Activated CD8-positive, alpha-beta T cell treated with anti-CD3 and anti-CD28 coated beads, Interleukin-2, amount 10 ng/mL, durations not matched to agents 7 days and 5 days (primary cell): ENCODE results near the gene MUTYH. TPM values are rescaled to one million over a fixed set of nuclear protein-coding genes. Genes with fewer than 3 reads are reported as not detected.
A peak's percentile ranks its signal among the peaks of the same experiment; 100 is the strongest.

Experiments
- ATAC-seq: fragments of 150-1000 bp; cut with Tn5 transposase; one replicate; pipeline ENCODE4 v1.10.0; 2021; ENCODE audit warnings: moderate library complexity
- CTCF ChIA-PET: fragments of 350-600 bp; sonication (Branson Sonifier 250); formaldehyde crosslinking; loops from one replicate; lab custom pipeline; 2021; ENCODE audit warnings: antibody characterized with exemption; lab: Charles Lee
- POLR2A ChIA-PET: fragments of 350-600 bp; sonication (Branson Sonifier 250); formaldehyde crosslinking; loops from one replicate; lab custom pipeline; 2021; ENCODE audit warnings: antibody characterized with exemption; lab: Charles Lee
- DNase-seq: peaks from one replicate; pipeline ENCODE4 v3.0.0-alpha.2; 2020
- H3K27ac Mint-ChIP-seq: one replicate; pipeline ENCODE4 v1.8.0; 2021; ENCODE audit warnings: mild to moderate bottlenecking, mixed read lengths
- H3K27me3 Mint-ChIP-seq: one replicate; pipeline ENCODE4 v1.8.0; 2021; ENCODE audit warnings: low read depth, mixed read lengths
- H3K36me3 Mint-ChIP-seq: one replicate; pipeline ENCODE4 v1.8.0; 2021; ENCODE audit warnings: low read depth, mixed read lengths
- H3K4me1 Mint-ChIP-seq: one replicate; pipeline ENCODE4 v1.8.0; 2021; ENCODE audit warnings: low read depth, mixed read lengths
- H3K4me3 Mint-ChIP-seq: one replicate; pipeline ENCODE4 v1.8.0; 2021; ENCODE audit warnings: mild to moderate bottlenecking, mixed read lengths
- H3K9me3 Mint-ChIP-seq: one replicate; pipeline ENCODE4 v1.8.0; 2022; ENCODE audit warnings: mixed read lengths; ENCODE audit not compliant: insufficient read depth
- total RNA-seq, 2 experiments: library from RNA; stranded (reverse); gene quantifications; one replicate each; pipeline ENCODE4 v1.2.3, GENCODE V29; 2021

The MUTYH gene
- total RNA-seq, 2 experiments from 2014 or later: 59.8 to 61.8 TPM

DNA sequence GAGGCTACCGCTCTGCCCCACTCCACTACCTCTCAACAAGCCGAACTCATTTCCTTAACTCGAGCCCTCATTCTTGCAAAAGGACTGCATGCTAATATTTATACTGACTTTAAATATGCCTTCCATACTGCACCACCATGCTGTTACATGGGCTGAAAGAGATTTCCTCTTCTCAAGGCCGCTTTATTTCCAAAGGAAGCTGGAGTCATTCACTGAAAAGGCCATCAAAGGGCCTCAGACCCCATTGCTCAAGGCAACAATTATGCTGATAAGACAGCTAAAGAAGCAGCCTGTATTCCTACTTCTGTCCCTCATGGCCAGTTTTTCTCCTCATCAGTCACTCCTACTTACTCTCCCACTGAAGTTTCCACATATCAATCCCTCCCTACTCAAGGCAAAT, 20.5 kb downstream of the MUTYH start:
- H3K4me1 Mint-ChIP-seq: no peaks in the 10 kb centered on the region

GRCh38 chr1:45317166-45317565, 23.1 kb downstream of the MUTYH start:
- no peak overlapping the region for H3K27ac Mint-ChIP-seq
- H3K4me3 Mint-ChIP-seq: no peak overlapping the region
- H3K9me3 Mint-ChIP-seq: no peaks in the 10 kb centered on the region
- DNase-seq (no peak), ATAC-seq (no peak)
- H3K4me1 Mint-ChIP-seq: no peaks in the 10 kb centered on the region
- CTCF ChIA-PET: no interaction called here
- POLR2A ChIA-PET: no interaction called here
- no peaks in the 10 kb centered on the region for H3K36me3 Mint-ChIP-seq
- peaks cover 2% of the 10 kb centered on the region for H3K27me3 Mint-ChIP-seq

More for the DNA sequence above, 20.5 kb downstream of the MUTYH start:
- DNase-seq (no peak), ATAC-seq (no peak)
- Mint-ChIP-seq H3K36me3 (no peaks in the 10 kb centered on the region), H3K27me3 (peaks cover 2% of the 10 kb centered on the region), H3K9me3 (no peaks in the 10 kb centered on the region), H3K4me3 (no peak overlapping the region), H3K27ac (no peak overlapping the region)
- ChIA-PET CTCF (interaction anchor here (1.3 kb wide), 1 partner anchor 174 kb away, joined by 3 read pairs; no protein-coding TSS in a partner anchor), POLR2A (no interaction called here)

- DNase-seq (no peak), ATAC-seq (no peak)
- H3K27me3 Mint-ChIP-seq: no peaks in the 10 kb centered on the region
- H3K27ac Mint-ChIP-seq: no peak overlapping the region
- no peaks in the 10 kb centered on the region for H3K36me3 Mint-ChIP-seq
- H3K4me1 Mint-ChIP-seq: no peaks in the 10 kb centered on the region
- H3K4me3 Mint-ChIP-seq: no peak overlapping the region
- POLR2A ChIA-PET: interaction anchor here (1.4 kb wide), 1 partner anchor 26 kb away, joined by 3 read pairs; the partner anchor contains the start of genes MUTYH and TOE1
- CTCF ChIA-PET: interaction anchor here (1.3 to 1.8 kb wide), 3 partner anchors 10 to 179 kb away, joined by 3 to 5 read pairs (median 5); no protein-coding TSS in a partner anchor
- H3K9me3 Mint-ChIP-seq: no peaks in the 10 kb centered on the region
Measured at GRCh38 chr1:45314266-45314665, 26.0 kb downstream of the MUTYH start.

GRCh38 chr1:45306905-45307304, 33.3 kb downstream of the MUTYH start:
- H3K27ac Mint-ChIP-seq: peak overlapping the region; percentile 31
- ChIA-PET POLR2A (interaction anchor here (0.6 to 5.7 kb wide), 4 partner anchors 30 to 477 kb away, joined by 3 to 60 read pairs (median 7); partner anchors contain the start of genes MUTYH, TOE1 and UROD), CTCF (interaction anchor here (1.0 to 5.5 kb wide), 6 partner anchors 19 to 295 kb away, joined by 3 to 44 read pairs (median 11); partner anchors contain the start of genes MUTYH, TOE1 and UROD)
- no peaks in the 10 kb centered on the region for H3K27me3 Mint-ChIP-seq
- peaks cover 35% of the 10 kb centered on the region for H3K4me1 Mint-ChIP-seq
- no peak overlapping the region for H3K4me3 Mint-ChIP-seq
- no peak for DNase-seq
- H3K9me3 Mint-ChIP-seq: no peaks in the 10 kb centered on the region
- ATAC-seq: no peak
- no peaks in the 10 kb centered on the region for H3K36me3 Mint-ChIP-seq

- no peaks in the 10 kb centered on the region for H3K9me3 Mint-ChIP-seq
- peak overlapping the region; percentile 31 for H3K27ac Mint-ChIP-seq
- no peaks in the 10 kb centered on the region for H3K36me3 Mint-ChIP-seq
- no peak for ATAC-seq
- no peaks in the 10 kb centered on the region for H3K27me3 Mint-ChIP-seq
- peak; percentile 58 for DNase-seq
- peaks cover 35% of the 10 kb centered on the region for H3K4me1 Mint-ChIP-seq
- ChIA-PET CTCF (interaction anchor here (1.0 to 5.5 kb wide), 6 partner anchors 19 to 294 kb away, joined by 3 to 44 read pairs (median 11); partner anchors contain the start of genes MUTYH, TOE1 and UROD), POLR2A (interaction anchor here (0.6 to 5.7 kb wide), 8 partner anchors 31 to 585 kb away, joined by 3 to 60 read pairs (median 6); partner anchors contain the start of genes MUTYH, TOE1 and UROD)
- H3K4me3 Mint-ChIP-seq: peak overlapping the region; percentile 45
Measured at GRCh38 chr1:45306319-45306718, 33.9 kb downstream of the MUTYH start.

GRCh38 chr1:45305231-45305630, 35.0 kb downstream of the MUTYH start:
- peak overlapping the region; percentile 66 for H3K27ac Mint-ChIP-seq
- POLR2A ChIA-PET: interaction anchor here (0.6 to 5.7 kb wide), 9 partner anchors 19 to 584 kb away, joined by 3 to 60 read pairs (median 6); partner anchors contain the start of genes MUTYH, TOE1 and UROD
- DNase-seq (no peak), ATAC-seq (no peak)
- H3K4me3 Mint-ChIP-seq: peak overlapping the region; percentile 89
- no peaks in the 10 kb centered on the region for H3K36me3 Mint-ChIP-seq
- peaks cover 40% of the 10 kb centered on the region for H3K4me1 Mint-ChIP-seq
- no peaks in the 10 kb centered on the region for H3K27me3 Mint-ChIP-seq
- CTCF ChIA-PET: interaction anchor here (0.8 to 5.5 kb wide), 9 partner anchors 12 to 294 kb away, joined by 3 to 44 read pairs (median 4); partner anchors contain the start of genes HECTD3, MUTYH, TESK2 and TOE1
- no peaks in the 10 kb centered on the region for H3K9me3 Mint-ChIP-seq

GRCh38 chr1:45304311-45305081, 35.7 kb downstream of the MUTYH start:
- H3K36me3 Mint-ChIP-seq: no peaks in the 10 kb centered on the region
- DNase-seq (no peak), ATAC-seq (no peak)
- H3K9me3 Mint-ChIP-seq: no peaks in the 10 kb centered on the region
- peak overlapping the region; percentile 89 for H3K4me3 Mint-ChIP-seq
- H3K27ac Mint-ChIP-seq: peak overlapping the region; percentile 97
- H3K27me3 Mint-ChIP-seq: no peaks in the 10 kb centered on the region
- ChIA-PET CTCF (interaction anchor here (0.8 to 9.4 kb wide), 12 partner anchors 12 to 293 kb away, joined by 3 to 361 read pairs (median 10); partner anchors contain the start of genes HECTD3, MUTYH, TESK2 and TOE1), POLR2A (interaction anchor here (0.6 to 6.4 kb wide), 8 partner anchors 20 to 583 kb away, joined by 3 to 78 read pairs (median 7); partner anchors contain the start of genes HECTD3, MUTYH, TOE1 and UROD)
- peaks cover 40% of the 10 kb centered on the region for H3K4me1 Mint-ChIP-seq

DNA sequence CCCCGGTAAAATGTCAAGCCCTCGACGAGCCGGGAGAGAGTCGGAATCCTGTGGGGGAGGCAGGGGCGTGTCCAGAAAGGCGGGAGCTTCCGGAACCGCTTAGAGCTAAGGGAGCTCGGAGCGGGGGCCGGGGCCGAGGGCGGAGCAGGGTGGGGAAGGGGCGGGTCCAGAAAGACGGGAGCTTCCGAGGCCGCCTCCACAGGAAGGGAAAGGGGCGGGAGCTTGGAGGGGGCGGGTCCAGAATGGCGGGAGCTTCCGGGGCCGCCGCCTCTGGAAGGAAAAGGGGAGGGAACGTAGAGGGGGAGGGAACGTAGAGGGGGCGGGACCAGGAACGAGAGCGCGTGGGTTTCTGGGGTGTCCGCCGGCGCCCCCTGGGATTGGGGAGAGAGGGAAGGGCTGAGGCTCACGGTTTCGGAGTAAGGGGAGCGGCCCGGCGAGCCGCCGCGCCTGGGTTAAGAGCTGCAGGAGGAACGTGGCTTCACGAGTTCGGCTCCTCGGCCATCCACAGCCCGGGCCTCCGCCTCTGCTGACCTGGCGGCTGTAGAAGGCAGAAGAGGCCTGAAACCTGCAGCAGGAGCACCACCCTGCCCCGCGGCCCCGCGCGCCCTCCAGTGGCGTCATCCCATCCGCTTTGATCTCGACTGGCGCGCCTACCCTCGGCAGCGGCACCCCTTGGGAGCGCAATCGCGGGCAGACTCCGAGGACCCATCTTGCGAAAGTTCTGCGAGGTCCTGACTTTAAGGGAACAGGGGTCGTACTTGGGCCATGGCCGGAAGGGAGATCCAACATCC, 36.5 kb downstream of the MUTYH start:
- ATAC-seq: peak; percentile 89
- CTCF ChIA-PET: interaction anchor here (0.7 to 9.4 kb wide), 24 partner anchors 9 to 630 kb away, joined by 3 to 361 read pairs (median 4); partner anchors contain the start of genes ARMH1, CCDC163, HECTD3 and HPDL
- no peaks in the 10 kb centered on the region for H3K36me3 Mint-ChIP-seq
- peak; percentile 99 for DNase-seq
- peaks cover 40% of the 10 kb centered on the region for H3K4me1 Mint-ChIP-seq
- no peaks in the 10 kb centered on the region for H3K27me3 Mint-ChIP-seq
- H3K4me3 Mint-ChIP-seq: peak overlapping the region; percentile 89
- H3K27ac Mint-ChIP-seq: peak overlapping the region; percentile 97
- H3K9me3 Mint-ChIP-seq: no peaks in the 10 kb centered on the region
- POLR2A ChIA-PET: interaction anchor here (0.9 to 6.4 kb wide), 11 partner anchors 21 to 582 kb away, joined by 3 to 78 read pairs (median 5); partner anchors contain the start of genes CCDC163, HECTD3, HPDL and MMACHC

GRCh38 chr1:45302505-45303150, 37.6 kb downstream of the MUTYH start:
- no peaks in the 10 kb centered on the region for H3K9me3 Mint-ChIP-seq
- H3K36me3 Mint-ChIP-seq: no peaks in the 10 kb centered on the region
- peaks cover 40% of the 10 kb centered on the region for H3K4me1 Mint-ChIP-seq
- no peak for DNase-seq
- POLR2A ChIA-PET: interaction anchor here (0.6 to 6.4 kb wide), 10 partner anchors 25 to 581 kb away, joined by 3 to 78 read pairs (median 6); partner anchors contain the start of genes HECTD3, HPDL, MUTYH and TOE1
- ATAC-seq: no peak
- peak overlapping the region; percentile 64 for H3K4me3 Mint-ChIP-seq
- peak overlapping the region; percentile 36 for H3K27ac Mint-ChIP-seq
- no peaks in the 10 kb centered on the region for H3K27me3 Mint-ChIP-seq
- CTCF ChIA-PET: interaction anchor here (0.8 to 9.4 kb wide), 15 partner anchors 9 to 503 kb away, joined by 3 to 361 read pairs (median 5); partner anchors contain the start of genes CCDC163, HECTD3, HPDL and MMACHC

GRCh38 chr1:45300669-45300997, 39.6 kb downstream of the MUTYH start:
- Mint-ChIP-seq H3K27me3 (no peaks in the 10 kb centered on the region), H3K9me3 (no peaks in the 10 kb centered on the region), H3K36me3 (no peaks in the 10 kb centered on the region), H3K27ac (no peak overlapping the region), H3K4me3 (no peak overlapping the region), H3K4me1 (peaks cover 25% of the 10 kb centered on the region)
- POLR2A ChIA-PET: interaction anchor here (1.9 to 6.4 kb wide), 3 partner anchors 288 to 579 kb away, joined by 8 to 78 read pairs (median 9); partner anchors contain the start of genes HECTD3, RNU5D-1 and UROD
- DNase-seq: no peak
- no peak for ATAC-seq
- CTCF ChIA-PET: interaction anchor here (1.1 to 9.4 kb wide), 12 partner anchors 9 to 465 kb away, joined by 3 to 361 read pairs (median 4); partner anchors contain the start of genes CCDC163, HECTD3, MMACHC and MUTYH
